Endothelial cell of umbilical vein (primary cell): ENCODE data around the gene ST13. TPM values are rescaled to one million over a fixed set of nuclear protein-coding genes. Genes with fewer than 3 reads are reported as not detected.

Source experiments
- BruUV-seq: library from RNA; stranded (reverse); fragments of 400-500 nt; replicated peaks from 2 replicates; lab custom pipeline; 2021; lab: Mats Ljungman, UMichigan
- CTCF ChIA-PET: fragments of 300-600, 350-600 bp; sonication (Branson Sonifier 250); formaldehyde crosslinking; loops from one replicate; lab custom pipeline; 2021; ENCODE audit warnings: antibody characterized with exemption, inconsistent platforms; lab: Charles Lee
- POLR2A ChIA-PET: fragments of 300-600, 350-600 bp; sonication (Branson Sonifier 250); formaldehyde crosslinking; loops from one replicate; lab custom pipeline; 2021; ENCODE audit warnings: antibody characterized with exemption, inconsistent platforms; lab: Charles Lee
- DNase-seq: peaks from one replicate; pipeline ENCODE4 v3.0.0-alpha.2; 2011; ENCODE audit warnings: low read depth, low spot score
- FAIRE-seq: peaks from 2 replicates; lab custom pipeline; 2011; peaks lifted over from hg19 to GRCh38; lab: Jason Lieb, UNC
- H2AFZ ChIP-seq: 2 replicates; pipeline ENCODE4 v1.6.0; 2012; ENCODE audit warnings: low read depth, low read length, control low read depth, inconsistent platforms
- H3K27ac ChIP-seq: 2 replicates; pipeline ENCODE4 v1.5.1; 2011; ENCODE audit warnings: low read depth, mild to moderate bottlenecking, control low read depth, low read length, moderate library complexity; ENCODE audit not compliant: insufficient read depth
- H3K27me3 ChIP-seq, 2 experiments: 2 replicates each; pipeline versions ENCODE4 v1.6.0 to v1.6.1; 2011; ENCODE audit warnings: low read length in 2 of 2, mixed read lengths in 1 of 2; ENCODE audit not compliant: control insufficient read depth in 2 of 2, insufficient read depth in 2 of 2
- H3K36me3 ChIP-seq, 2 experiments: 2 replicates in 1 of 2; 3 replicates in 1 of 2; pipeline ENCODE4 v1.5.1; 2011; ENCODE audit warnings: low read length in 2 of 2, mild to moderate bottlenecking in 1 of 2, moderate library complexity in 1 of 2; ENCODE audit not compliant: control insufficient read depth in 2 of 2, insufficient read depth in 2 of 2; ENCODE audit errors: extremely low read depth in 1 of 2
- H3K4me1 ChIP-seq: 3 replicates; pipeline ENCODE4 v1.5.1; 2011; ENCODE audit warnings: mild to moderate bottlenecking, low read length; ENCODE audit not compliant: control insufficient read depth, insufficient read depth; ENCODE audit errors: extremely low read depth
- H3K4me2 ChIP-seq: 2 replicates; pipeline ENCODE4 v1.6.1; 2011; ENCODE audit warnings: low read length, control low read depth, mixed read lengths; ENCODE audit not compliant: insufficient read depth
- H3K4me3 ChIP-seq, 3 experiments: fragments of 200-600 bp in 1 of 3; sonication (generic), shearing (Covaris generic) in 1 of 3; replicated peaks in 1 of 3; 2 replicates each; pipeline ENCODE4 v1.5.1; 2011 to 2016; ENCODE audit warnings: control low read depth in 3 of 3, low read length in 3 of 3, mild to moderate bottlenecking in 2 of 3, inconsistent platforms in 1 of 3, low read depth in 1 of 3, moderate library complexity in 1 of 3; ENCODE audit not compliant: insufficient read depth in 1 of 3
- H3K79me2 ChIP-seq: 2 replicates; pipeline ENCODE4 v1.6.0; 2012; ENCODE audit warnings: low read length, inconsistent platforms; ENCODE audit not compliant: control insufficient read depth, insufficient read depth
- H3K9ac ChIP-seq: replicated peaks from 2 replicates; pipeline ENCODE3; 2011; ENCODE audit warnings: low read length, control low read depth; ENCODE audit not compliant: insufficient read depth; ENCODE audit errors: extremely low read depth
- H3K9me1 ChIP-seq: replicated peaks from 3 replicates; pipeline ENCODE4 v1.6.0; 2011; ENCODE audit warnings: mild to moderate bottlenecking, low read length; ENCODE audit not compliant: control insufficient read depth, insufficient read depth; ENCODE audit errors: extremely low read depth
- H3K9me3 ChIP-seq: replicated peaks from 2 replicates; pipeline ENCODE4 v1.5.1; 2012; ENCODE audit warnings: low read length, inconsistent platforms; ENCODE audit not compliant: control insufficient read depth, insufficient read depth
- H4K20me1 ChIP-seq: replicated peaks from 2 replicates; pipeline ENCODE3; 2011; ENCODE audit warnings: mild to moderate bottlenecking, low read length; ENCODE audit not compliant: control insufficient read depth, insufficient read depth; ENCODE audit errors: extremely low read depth
- EZH2 ChIP-seq: IDR thresholded peaks from 2 replicates; pipeline ENCODE4 v1.6.1; 2012; ENCODE audit warnings: borderline replicate concordance, low read depth, mild to moderate bottlenecking, moderate library complexity, low read length, inconsistent platforms; ENCODE audit not compliant: severe bottlenecking
- FOS ChIP-seq: IDR thresholded peaks from 2 replicates; pipeline ENCODE4 v1.6.1; 2011; ENCODE audit warnings: mild to moderate bottlenecking, low read length, moderate library complexity, borderline replicate concordance; ENCODE audit not compliant: insufficient read depth
- GATA2 ChIP-seq: IDR thresholded peaks from 2 replicates; pipeline ENCODE4 v1.7.0; 2011; ENCODE audit warnings: low read depth, mild to moderate bottlenecking, moderate library complexity, mixed read lengths, low read length; ENCODE audit not compliant: insufficient read length, insufficient read depth
- JUN ChIP-seq: IDR thresholded peaks from 2 replicates; pipeline ENCODE4 v1.6.1; 2011; ENCODE audit warnings: borderline replicate concordance, low read depth; ENCODE audit not compliant: insufficient read length, insufficient read depth
- MYC ChIP-seq: IDR thresholded peaks from one replicate; pipeline ENCODE4 v1.6.1; 2011; ENCODE audit warnings: mild to moderate bottlenecking, low read depth, low read length
- POLR2A ChIP-seq: IDR thresholded peaks from 2 replicates; pipeline ENCODE4 v1.6.1; 2012; ENCODE audit warnings: low read depth, mild to moderate bottlenecking, control low read depth, low read length
- POLR2AphosphoS5 ChIP-seq: IDR thresholded peaks from 2 replicates; pipeline ENCODE4 v1.6.1; 2012; ENCODE audit warnings: low read depth, mild to moderate bottlenecking, control low read depth, low read length, moderate library complexity; ENCODE audit not compliant: insufficient read depth
- dilution Hi-C: fragments of 300-500 bp; cut with MboI; formaldehyde crosslinking; loops from one replicate; pipeline ENCODE4 v1.15.0; 2019; ENCODE audit warnings: low sequenced_read_pairs; ENCODE audit not compliant: extremely low pct_ligation_motif_present
- intact Hi-C: fragments of 100-400 bp; cut with micrococcal nuclease; formaldehyde crosslinking; loops from one replicate; pipeline ENCODE4 v1.10.0; 2022
- polyA plus RNA-seq, 4 experiments: library from polyadenylated mRNA; depleted of rRNA in 3 of 4; stranded (reverse) in 3 of 4; unstranded in 1 of 4; fragments of >200 nt; gene quantifications; 2 replicates each; pipeline versions ENCODE4 v1.2.1 to v1.2.3, GENCODE V29; 2011 to 2012; ENCODE audit warnings: missing spikeins in 1 of 4
- total RNA-seq: library from RNA; stranded (reverse); gene quantifications from 2 replicates; pipeline ENCODE4 v1.2.3, GENCODE V29; 2021
- TF ChIP-seq, protein P1 (sequence below), 2 donors: IDR thresholded peaks; 1 replicate in 1 of 2; 2 replicates in 1 of 2; pipeline ENCODE4 v1.5.1; 2011; ENCODE audit warnings: low read length in 2 of 2, mild to moderate bottlenecking in 2 of 2, moderate library complexity in 2 of 2, control low read depth in 1 of 2, inconsistent platforms in 1 of 2, low read depth in 1 of 2; ENCODE audit not compliant: insufficient read depth in 1 of 2; ENCODE audit errors: extremely low read depth in 1 of 2
- TF ChIP-seq, protein P2 (sequence below): IDR thresholded peaks from 2 replicates; pipeline ENCODE4 v1.6.1; 2011; ENCODE audit not compliant: insufficient read depth, insufficient read length

Gene ST13
- total and polyA plus RNA-seq, 2 donors (not counting 3 experiments of a cell fraction or from before 2014, with no cell fraction given): 41.2 to 250 TPM

DNA sequence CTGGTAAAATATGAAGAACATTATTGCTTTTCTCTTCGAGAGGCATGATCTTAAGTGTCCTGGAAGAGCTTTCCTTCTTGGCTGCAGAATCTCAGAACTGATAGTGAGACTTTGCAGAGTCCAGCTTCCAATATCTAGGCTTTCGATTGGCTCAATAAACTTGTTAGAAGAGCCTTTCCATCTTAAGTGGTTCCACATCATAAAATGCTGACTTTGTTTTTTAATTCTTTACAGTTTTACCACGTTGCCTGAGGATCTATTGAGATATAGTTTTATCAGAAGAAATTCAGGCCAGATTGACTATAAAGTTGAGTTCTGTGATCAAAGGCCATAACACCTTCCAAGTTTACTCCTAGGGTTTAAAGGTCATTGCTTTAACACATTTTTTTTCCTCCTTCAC, 21.0 kb upstream of the ST13 start:
- DNase-seq (no peak), FAIRE-seq (no peak)
- Histone ChIP-seq H3K27ac (no peak overlapping the region), H3K9me3 (no peaks in the 10 kb centered on the region), H3K79me2 (no peaks in the 10 kb centered on the region), H3K4me1 (no peaks in the 10 kb centered on the region), H3K4me3 (no peak overlapping the region), H3K27me3 (no peaks in the 10 kb centered on the region), H3K36me3 (peaks cover 0 to 4% of the 10 kb centered on the region in 2 experiments), H4K20me1 (no peaks in the 10 kb centered on the region), H3K4me2 (no peak overlapping the region), H3K9ac (no peak overlapping the region), H3K9me1 (no peaks in the 10 kb centered on the region), H2AFZ (no peak overlapping the region)
- intact Hi-C loops (no loop called here), dilution Hi-C loops (no loop called here)
- ChIA-PET CTCF (interaction anchor here (1.0 to 2.1 kb wide), 4 partner anchors 9 to 45 kb away, joined by 3 to 8 read pairs (median 7); no protein-coding TSS in a partner anchor), POLR2A (no interaction called here)
- no TSS peak for BruUV-seq
- TF ChIP-seq EZH2: no peak

DNA sequence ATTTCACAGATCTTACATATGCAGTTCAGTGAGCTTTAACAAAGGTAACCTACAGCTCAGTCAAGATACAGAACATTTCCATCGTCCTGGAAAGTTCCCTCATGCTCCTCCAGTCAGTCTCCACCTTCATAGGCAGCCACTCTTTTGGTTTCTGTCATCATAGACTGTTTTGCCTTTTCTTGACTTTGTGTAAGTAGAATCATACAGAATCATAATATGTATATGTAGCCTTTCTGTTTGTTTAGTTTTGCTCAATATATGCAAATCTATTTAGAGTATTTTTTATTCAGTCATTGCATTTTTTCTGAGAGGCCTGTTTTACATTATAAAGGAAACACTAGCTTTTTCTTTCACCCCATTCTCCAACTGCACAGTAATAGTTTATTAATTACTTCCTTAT, 20.5 kb upstream of the ST13 start:
- CTCF ChIA-PET: interaction anchor here (1.0 to 2.1 kb wide), 4 partner anchors 9 to 46 kb away, joined by 3 to 8 read pairs (median 7); no protein-coding TSS in a partner anchor
- no peak overlapping the region for H3K4me3 ChIP-seq
- dilution Hi-C loops (no loop called here), intact Hi-C loops (no loop called here)
- H3K4me1 ChIP-seq: no peaks in the 10 kb centered on the region
- H3K79me2 ChIP-seq: no peaks in the 10 kb centered on the region
- no TSS peak for BruUV-seq
- peaks cover 0 to 4% of the 10 kb centered on the region in 2 experiments for H3K36me3 ChIP-seq
- no peak for FAIRE-seq
- no peak for DNase-seq
- H3K27me3 ChIP-seq: no peaks in the 10 kb centered on the region
- no peak overlapping the region for H2AFZ ChIP-seq
- TF ChIP-seq FOS (no peak), POLR2AphosphoS5 (no peak), MYC (no peak), EZH2 (no peak), JUN (no peak), GATA2 (no peak), POLR2A (no peak)
- TF ChIP-seq, protein P1, sequence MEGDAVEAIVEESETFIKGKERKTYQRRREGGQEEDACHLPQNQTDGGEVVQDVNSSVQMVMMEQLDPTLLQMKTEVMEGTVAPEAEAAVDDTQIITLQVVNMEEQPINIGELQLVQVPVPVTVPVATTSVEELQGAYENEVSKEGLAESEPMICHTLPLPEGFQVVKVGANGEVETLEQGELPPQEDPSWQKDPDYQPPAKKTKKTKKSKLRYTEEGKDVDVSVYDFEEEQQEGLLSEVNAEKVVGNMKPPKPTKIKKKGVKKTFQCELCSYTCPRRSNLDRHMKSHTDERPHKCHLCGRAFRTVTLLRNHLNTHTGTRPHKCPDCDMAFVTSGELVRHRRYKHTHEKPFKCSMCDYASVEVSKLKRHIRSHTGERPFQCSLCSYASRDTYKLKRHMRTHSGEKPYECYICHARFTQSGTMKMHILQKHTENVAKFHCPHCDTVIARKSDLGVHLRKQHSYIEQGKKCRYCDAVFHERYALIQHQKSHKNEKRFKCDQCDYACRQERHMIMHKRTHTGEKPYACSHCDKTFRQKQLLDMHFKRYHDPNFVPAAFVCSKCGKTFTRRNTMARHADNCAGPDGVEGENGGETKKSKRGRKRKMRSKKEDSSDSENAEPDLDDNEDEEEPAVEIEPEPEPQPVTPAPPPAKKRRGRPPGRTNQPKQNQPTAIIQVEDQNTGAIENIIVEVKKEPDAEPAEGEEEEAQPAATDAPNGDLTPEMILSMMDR (IDR thresholded peaks at IDR 0.05; ENCODE audit: extremely low read depth in 1 of 2, insufficient read depth in 1 of 2, low read depth in 1 of 2, low read length in 2 of 2): no peak
- TF ChIP-seq, protein P2, sequence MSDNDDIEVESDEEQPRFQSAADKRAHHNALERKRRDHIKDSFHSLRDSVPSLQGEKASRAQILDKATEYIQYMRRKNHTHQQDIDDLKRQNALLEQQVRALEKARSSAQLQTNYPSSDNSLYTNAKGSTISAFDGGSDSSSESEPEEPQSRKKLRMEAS: no peak
- H4K20me1 ChIP-seq: no peaks in the 10 kb centered on the region
- POLR2A ChIA-PET: no interaction called here
- H3K4me2 ChIP-seq: no peak overlapping the region
- H3K27ac ChIP-seq: no peak overlapping the region
- no peaks in the 10 kb centered on the region for H3K9me3 ChIP-seq
- H3K9ac ChIP-seq: no peak overlapping the region
- no peaks in the 10 kb centered on the region for H3K9me1 ChIP-seq
